Measurements from ENCODE around the gene HMGB3. TPM values are rescaled to one million over a fixed set of nuclear protein-coding genes. Genes with fewer than 3 reads are reported as not detected.

The HMGB3 gene
- total RNA-seq, 1 donor from 2014 or later: 16.5 TPM

Other genes with a start within 250 kb of the HMGB3 start
- gene CD99L2, start 84.7 kb upstream of the HMGB3 start, total RNA-seq: 16.7 and 47.5 TPM in 2 replicates
- gene GPR50, start 193.2 kb downstream of the HMGB3 start, total RNA-seq: not detected in 2 replicates

Measured in renal cortical epithelial cell (primary cell).